Inflammatory macrophage treated with lipopolysaccharide for 1 hour (primary cell): ENCODE data around the gene ZNF664.
"Not testable (repeated sequence)": the region's sequence is repeated elsewhere in the genome, so short reads cannot be mapped to it uniquely, and the experiment has no call there.

Experiments used
- DNase-seq, 2 donors: peaks; one replicate each; pipeline ENCODE4 v3.0.0-alpha.2; 2020 to 2022

The ZNF664 gene

GRCh38 chr12:123941624-123942237, 31.3 kb upstream of the ZNF664 start:
- DNase-seq: peak; percentile 87 to 91

GRCh38 chr12:123942238-123942653, 30.8 kb upstream of the ZNF664 start:
- DNase-seq: no peak

- DNase-seq: no peak
Measured at GRCh38 chr12:123942911-123943648, 29.9 kb upstream of the ZNF664 start.

DNA sequence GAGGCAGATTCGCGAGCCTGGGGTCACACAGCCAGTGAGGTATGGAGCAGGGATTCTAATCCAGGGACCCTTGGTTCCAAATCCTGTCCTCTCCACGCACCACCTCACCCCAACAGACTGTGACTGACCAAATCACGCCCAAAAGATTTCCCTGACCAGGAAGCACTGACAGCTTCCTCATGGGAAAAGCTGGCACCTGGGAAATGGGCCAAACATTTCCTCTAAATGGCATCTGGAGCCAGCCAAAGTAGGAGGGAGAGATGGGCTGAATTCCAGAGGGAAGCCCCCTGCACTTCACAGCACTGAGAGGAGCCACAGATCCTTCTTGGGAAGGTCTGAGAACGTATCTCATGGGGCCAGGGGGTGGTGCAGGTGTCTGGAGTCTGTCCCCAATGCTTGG, 29.2 kb upstream of the ZNF664 start:
- no peak for DNase-seq

DNA sequence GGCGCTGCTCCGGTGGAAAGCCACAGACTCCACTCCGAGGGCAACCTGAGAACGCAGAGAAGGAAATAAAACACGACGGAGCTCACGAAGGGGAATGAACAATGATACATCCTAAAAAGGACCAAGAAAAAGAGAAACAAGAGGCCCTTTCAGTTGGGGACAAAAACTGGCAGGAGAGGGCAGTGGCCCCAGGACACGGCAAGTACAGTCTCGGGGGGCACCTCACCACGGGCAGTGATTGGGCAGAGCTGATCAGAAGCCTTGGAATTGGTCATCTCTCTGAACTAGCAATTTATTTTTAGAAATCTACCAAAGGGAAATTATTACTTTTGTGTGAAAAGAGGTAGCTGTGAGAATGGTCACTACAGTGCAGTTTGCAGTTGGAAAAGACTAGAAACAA, 28.3 kb upstream of the ZNF664 start:
- DNase-seq: no peak

GRCh38 chr12:123945287-123946151, 27.5 kb upstream of the ZNF664 start:
- DNase-seq: no peak

DNA sequence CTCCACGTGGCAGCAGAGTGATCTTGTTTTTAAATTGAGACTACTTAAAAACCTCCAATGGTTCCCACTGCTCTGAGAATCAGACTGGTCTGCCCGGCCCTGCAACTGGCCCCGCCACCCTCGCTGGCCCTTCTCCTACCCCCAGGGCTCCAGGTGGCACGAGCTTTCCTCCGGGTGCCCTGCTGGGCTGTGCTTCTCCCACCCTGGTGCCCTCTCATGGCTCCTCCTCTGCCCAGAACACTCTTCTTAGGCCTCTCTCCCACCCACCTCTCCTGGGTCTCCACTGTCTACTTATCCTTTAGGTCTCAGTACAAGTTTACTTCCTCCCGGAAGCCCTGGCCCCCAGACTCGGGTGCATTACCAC, 26.9 kb upstream of the ZNF664 start:
- no peak for DNase-seq

DNA sequence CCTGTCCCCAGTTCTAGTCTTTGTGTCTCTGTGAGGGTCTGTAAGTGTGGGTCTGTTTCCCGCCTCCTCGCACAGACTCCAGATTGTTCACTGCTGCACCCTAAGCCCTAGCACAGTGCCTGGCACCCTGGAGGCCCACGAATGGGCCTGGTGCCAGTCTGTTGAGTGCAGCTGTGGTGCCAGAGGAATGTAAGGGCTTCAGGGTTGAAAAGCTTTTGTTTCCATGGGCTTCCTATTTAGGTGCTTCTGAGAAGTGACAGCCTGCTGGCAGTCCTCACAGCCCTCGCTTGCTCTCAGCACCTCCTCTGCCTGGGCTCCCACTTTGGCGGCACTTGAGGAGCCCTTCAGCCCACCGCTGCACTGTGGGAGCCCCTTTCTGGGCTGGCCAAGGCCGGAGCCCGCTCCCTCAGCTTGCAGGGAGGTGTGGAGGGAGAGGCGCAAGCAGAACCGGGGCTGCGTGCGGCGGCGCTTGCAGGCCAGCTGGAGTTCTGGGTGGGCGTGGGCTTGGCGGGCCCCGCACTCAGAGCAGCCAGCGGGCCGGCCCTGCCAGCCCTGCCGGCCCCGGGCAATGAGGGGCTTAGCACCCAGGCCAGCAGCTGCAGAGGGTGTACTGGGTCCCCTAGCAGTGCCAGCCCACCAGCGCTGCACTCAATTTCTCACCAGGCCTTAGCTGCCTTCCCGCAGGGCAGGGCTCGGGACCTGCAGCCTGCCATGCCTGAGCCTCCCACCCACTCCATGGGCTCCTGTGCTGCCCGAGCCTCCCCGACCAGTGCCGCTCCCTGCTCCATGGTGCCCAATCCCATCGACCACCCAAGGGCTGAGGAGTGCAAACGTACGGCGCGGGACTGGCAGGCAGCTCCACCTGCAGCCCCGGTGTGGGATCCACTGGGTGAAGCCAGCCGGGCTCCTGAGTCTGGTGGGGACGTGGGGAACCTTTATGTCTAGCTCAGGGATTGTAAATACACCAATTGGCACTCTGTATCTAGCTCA, 26.2 kb upstream of the ZNF664 start:
- not testable (repeated sequence) for DNase-seq

DNA sequence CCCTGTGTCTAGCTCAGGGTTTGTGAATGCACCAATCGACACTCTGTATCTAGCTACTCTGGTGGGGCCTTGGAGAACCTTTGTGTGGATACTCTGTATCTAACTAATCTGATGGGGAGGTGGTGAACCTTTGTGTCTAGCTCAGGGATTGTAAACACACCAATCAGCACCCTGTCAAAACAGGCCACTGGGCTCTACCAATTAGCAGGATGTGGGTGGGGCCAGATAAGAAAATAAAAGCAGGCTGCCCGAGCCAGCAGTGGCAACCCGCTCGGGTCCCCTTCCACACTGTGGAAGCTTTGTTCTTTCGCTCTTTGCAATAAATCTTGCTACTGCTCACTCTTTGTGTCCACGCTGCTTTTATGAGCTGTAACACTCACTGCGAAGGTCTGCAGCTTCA, 25.5 kb upstream of the ZNF664 start:
- DNase-seq: not testable (repeated sequence)

DNA sequence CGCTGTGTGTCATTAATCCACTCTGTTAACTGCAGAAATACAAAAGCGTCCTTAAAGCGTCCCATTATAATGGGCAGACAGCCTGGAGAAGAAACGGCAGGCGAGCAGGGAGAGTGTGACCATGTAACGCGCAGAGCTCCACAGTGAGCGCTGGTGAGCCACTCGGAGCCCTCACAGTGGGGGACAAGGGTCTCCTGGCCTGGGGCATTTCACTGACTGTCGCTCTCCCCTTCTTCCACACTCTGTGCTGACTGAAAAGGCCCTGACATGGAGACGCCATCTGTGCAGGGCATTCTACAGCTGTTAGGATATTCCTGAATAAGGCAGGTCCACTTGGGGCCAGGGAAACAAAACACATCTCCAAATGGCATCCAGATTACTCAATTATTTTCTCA, 24.6 kb upstream of the ZNF664 start:
- no peak for DNase-seq

DNA sequence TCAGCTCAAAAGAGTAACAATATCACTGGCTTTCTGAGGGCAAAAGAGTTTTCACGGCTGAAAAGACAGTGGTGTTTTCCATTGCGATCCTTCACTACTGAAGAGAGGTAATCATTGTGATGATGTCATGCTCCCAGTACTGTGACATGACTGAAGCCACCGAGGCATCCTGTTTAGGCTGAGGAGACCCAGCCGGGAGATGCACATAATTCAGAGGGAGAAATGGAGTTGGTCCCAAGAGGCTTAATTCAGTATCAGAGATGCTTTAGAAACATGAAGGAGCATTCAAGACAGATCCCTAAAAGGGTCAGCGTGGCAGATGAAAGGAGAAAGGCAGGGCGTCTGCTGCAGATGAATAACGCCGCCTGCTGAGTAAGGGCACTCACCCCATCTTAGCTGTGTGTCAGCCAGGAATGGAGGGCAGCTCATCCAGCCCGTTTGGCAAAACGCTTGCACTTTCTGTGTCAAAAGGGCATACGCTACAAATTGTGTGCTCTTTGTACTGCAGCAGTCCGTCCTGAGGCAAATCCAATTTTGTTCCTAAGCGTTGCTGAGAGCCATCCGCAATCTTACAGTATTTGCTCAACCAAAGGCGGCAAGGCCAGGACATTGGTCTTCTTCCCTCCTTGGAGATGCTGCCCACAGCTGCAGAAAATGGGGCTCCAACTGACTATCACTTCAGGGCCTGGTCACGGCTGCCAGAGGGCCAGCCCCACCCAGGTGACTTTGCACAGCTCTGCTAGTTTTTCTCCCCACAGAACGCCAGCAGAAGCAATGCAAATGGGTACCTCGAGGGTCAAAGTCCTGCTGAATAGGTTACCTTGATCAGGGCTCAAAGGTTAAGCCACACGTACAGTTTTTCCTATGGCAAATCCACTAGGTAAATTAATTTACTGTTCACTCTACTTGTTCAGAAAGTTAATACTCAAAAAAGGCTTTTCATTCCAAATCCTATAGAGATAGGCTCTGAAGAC, 23.9 kb upstream of the ZNF664 start:
- no peak for DNase-seq

- DNase-seq: no peak
Measured at GRCh38 chr12:123949770-123950165, 23.2 kb upstream of the ZNF664 start.

DNA sequence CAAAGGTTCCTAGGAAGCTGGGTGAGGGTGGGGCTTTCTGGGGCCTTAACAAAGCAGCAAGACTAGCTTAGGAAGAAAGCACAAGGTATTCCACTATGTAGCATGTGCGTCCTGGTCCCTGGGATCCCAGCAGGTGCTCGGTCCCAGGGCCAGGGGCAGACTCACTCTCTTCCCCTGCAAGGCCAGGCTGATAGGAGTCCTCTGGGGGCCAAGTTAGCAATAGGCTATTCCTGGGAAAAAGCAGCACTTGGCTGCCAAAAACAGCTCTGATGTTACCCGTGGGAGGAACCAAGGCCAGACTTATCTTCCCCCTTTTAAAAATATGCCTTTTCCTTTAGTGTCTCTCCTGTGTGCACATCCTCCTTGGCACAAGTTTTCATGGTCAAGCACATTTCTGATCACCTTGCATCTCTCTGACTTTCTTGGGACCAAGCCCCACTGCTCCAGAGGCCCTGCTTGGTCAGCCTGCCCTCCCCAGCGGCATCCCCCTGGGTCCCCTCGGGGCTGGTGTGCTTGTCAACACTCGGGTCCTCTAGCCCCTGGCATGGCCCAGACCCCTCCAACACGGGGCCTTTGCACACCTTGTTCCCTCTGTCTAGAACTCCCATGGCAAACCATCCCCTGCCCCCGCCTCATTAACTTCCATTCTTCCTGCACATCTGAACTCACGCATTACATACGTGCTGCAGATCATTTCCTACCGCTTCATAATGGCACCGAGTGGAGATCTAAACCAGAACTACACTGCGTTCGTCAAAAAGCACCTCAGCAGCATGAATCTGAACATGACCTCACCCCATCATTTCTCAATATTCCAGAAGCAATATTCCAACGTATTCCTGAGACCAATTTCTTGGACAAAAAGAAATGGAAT, 22.3 kb upstream of the ZNF664 start:
- DNase-seq: no peak

GRCh38 chr12:123951467-123951866, 21.5 kb upstream of the ZNF664 start:
- DNase-seq: no peak

DNA sequence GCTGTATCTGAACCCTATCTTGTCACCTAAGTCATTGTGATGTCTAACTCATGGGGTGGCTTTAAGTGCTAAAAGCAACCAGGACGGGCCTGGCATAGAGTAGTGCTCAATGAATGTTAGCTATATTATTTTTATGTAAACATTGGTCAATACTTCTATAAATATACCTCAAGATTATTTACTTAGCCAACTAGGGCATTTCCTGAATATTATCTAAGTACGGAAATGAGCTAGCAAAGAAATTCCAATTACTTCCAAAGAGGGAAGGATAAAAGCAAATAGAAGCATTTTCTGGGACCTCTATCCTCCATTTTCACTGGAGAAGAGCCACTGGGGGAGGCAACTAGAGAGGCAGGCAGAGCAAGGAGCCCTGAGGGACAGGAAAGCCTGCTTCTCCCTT, 21.0 kb upstream of the ZNF664 start:
- DNase-seq: no peak

DNA sequence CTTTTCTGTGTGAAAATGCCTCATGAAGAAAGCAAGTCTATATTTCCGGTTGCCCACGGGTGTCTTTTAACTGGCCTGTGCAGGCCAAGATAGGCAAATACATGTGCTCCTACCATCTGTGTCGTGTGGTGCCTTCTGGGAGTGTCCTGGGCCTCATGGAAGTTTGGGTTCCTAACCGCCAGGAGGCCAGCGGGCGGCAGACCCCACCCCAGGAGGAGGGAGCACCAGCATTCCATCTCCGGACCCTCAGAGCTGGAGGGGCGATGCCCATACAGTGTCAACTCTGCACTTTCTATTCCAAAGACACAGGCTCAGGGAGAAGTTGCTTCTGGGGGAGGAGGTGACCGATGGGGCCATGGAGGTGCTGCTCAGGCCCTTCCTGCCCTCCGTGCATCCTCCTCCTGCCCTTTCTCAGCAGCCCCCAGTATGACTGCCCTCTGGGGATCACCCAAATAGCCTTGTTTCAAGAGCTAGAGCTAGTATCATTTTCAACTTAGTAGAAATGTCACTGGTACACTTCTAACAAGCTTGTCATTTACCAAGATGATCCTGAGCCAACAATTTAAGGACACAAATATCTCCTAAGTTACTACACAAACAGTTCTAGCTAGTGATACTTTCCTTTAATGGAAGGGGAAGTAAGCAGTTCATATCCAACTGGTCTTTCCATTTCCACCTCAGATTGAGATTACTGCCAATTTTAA, 18.2 kb upstream of the ZNF664 start:
- DNase-seq: no peak

DNA sequence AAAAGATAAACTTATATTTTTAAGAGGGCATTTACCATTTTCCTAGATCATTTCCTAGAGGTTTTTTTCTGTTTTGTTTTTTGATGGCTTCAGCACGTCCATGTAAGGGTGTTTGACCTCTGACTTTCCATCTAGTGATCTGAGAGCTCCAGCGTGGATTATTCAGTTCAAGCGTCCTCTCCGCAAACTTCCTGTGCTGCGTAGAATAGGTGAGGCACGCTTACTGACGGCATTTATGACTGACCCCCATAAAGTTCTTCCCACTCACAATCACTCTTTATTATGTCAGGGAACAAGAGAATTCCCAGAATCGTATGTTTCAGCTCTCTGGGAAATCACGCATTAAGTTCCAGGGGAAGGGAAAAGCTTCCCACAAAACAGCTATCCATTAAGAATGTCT, 16.8 kb upstream of the ZNF664 start:
- no peak for DNase-seq

GRCh38 chr12:123957196-123957595, 15.8 kb upstream of the ZNF664 start:
- no peak for DNase-seq

- no peak for DNase-seq
Measured at GRCh38 chr12:123958462-123958861, 14.6 kb upstream of the ZNF664 start.

DNA sequence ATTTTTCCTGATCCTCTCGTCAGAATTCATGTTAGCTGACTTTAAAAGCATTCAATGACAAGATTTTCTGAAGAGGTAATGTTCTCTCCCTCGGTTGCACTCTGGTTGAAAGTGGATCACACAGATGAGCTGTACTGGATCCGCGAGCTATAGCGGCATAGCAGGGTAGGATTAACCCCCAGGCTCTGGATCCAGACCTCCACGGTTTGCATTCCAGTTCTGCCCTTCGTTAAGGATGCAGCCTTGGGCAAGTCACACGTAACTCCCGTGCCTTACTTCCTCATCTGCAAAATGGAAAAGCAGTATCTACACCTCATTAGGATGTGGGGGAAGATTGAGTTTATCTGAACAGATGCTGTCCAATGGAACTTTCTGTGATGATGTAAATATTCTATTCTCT, 14.1 kb upstream of the ZNF664 start:
- DNase-seq: no peak
